Measurements from ENCODE around the gene ADNP. TPM values are rescaled to one million over a fixed set of nuclear protein-coding genes. Genes with fewer than 3 reads are reported as not detected.

The ADNP gene
- total RNA-seq, 1 donor from 2014 or later, result 79.3 TPM

- intact Hi-C loops (cut with micrococcal nuclease), result loop anchor here (10.0 kb wide), 1 partner anchor 1019 kb away; the partner anchor contains the start of gene SPATA2
Measured at GRCh38 chr20:50933589-50933988, 2.4 kb upstream of the ADNP start.

DNA sequence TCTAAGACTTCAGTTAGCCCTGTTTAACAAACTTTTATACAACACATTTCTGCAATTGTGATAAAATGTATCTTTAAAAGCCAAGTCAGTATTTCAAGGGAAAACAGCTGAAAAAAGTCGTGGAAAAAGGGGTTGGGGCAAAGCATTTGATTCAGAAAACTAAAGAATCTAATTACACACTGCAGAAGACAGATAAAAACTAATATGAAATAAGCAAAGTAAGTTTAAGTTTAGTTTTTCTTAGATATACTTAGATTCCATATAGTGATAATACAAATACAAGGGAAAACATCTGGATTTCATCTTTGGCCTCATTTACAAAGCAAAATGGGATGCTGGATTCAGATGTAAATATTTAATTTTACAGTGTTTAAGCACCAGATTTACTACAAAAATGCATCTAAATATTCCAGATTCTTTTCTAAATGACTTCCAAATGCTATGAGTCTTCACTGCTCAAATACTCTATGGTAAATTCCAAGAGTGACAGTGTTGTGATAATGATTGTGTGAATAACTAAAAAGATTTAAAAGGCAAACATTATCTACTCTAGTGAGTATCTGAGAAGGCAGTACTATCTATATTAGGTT is 1.5 kb upstream of the ADNP start:
- intact Hi-C loops (cut with micrococcal nuclease), result loop anchor here (10.0 kb wide), 1 partner anchor 1018 kb away; the partner anchor contains the start of gene SPATA2

DNA sequence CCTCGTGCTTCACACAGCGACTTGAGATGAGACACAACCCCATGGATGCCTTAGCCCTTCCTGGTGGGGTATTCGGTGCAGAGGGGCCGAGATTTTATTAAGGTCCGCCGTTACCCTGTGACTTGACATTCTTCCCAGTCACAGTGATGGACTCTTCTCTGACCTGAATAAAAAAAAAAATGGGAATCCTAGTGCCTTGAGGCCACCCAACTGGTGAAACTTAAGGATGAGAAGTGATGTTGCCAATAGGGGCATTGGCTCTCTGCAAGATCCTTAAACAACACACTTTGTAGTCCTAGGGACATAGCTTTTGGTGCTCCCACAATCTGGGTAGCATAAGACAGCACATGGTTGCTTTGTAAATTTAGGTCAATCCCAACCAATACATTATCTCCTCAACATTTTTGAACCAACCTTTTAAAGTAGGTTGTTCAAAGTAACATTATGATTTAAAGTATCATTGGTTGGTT is 814 bp upstream of the ADNP start:
- intact Hi-C loops (cut with micrococcal nuclease), result loop anchor here (10.0 kb wide), 1 partner anchor 1017 kb away; the partner anchor contains the start of gene SPATA2

DNA sequence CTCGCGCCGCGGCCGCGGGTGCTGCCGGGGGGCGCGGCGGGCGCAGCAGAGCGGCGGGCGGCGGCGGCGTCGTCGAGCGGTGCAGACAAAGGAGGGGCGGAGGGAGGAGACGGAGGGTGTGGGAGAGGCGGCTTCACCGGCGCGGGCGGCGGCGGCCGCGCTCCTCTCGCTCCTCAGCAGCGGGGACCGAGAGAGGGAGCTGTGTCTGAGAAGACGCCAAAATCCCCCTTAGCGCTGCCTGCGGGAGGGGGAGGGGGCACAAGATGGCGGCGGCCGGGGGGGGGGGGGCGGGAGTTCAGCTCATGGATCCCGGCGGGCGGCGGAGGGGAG is 296 bp downstream of the ADNP start:
- intact Hi-C loops (cut with micrococcal nuclease), result loop anchor here (1.0 to 10.0 kb wide), 4 partner anchors 27 to 1016 kb away; partner anchors contain the start of genes DPM1, MOCS3, PARD6B and SPATA2

DNA sequence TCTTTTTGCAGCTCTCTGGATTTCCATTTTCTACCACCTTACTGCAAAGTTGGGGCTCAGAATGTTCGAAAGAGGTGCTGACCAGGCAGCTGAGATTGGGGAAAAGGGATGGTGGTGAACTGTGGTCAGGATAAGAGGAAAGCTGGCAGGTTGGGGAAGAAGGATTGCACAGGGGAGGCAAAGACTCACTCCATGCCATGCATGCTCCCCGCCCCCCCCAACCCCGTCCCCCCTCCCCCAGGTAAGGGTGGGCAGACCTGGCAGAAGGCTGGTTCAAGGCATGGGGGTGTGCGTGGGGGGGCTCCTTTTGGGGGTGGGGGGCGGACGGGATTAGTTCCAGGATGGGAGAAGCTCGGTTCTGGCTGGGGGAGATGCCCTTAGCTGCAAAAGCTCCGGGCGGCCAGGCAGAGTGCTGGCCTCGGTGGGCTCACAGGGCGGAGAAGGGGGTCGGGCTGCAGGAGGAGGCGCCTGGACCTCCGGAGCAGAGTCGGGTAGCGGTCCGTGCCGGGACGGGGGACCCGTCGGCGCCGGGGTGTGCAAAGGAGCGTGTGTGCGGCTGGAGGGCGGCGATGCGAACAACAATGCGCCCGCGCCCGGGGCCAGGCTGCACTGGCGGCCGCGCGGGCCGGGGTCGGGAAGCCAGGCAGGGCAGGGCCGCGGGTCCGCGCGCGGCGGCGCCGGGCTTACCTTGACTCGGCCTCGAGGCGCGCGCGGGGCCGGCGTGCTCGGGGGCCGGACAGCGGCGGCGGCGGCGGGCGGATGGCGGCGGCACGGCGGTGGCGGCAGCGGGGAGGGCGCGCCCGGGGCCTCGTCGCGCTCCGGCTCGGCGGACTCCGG is 880 bp downstream of the ADNP start:
- intact Hi-C loops (cut with micrococcal nuclease), result loop anchor here (10.0 kb wide), 1 partner anchor 1016 kb away; the partner anchor contains the start of gene SPATA2

DNA sequence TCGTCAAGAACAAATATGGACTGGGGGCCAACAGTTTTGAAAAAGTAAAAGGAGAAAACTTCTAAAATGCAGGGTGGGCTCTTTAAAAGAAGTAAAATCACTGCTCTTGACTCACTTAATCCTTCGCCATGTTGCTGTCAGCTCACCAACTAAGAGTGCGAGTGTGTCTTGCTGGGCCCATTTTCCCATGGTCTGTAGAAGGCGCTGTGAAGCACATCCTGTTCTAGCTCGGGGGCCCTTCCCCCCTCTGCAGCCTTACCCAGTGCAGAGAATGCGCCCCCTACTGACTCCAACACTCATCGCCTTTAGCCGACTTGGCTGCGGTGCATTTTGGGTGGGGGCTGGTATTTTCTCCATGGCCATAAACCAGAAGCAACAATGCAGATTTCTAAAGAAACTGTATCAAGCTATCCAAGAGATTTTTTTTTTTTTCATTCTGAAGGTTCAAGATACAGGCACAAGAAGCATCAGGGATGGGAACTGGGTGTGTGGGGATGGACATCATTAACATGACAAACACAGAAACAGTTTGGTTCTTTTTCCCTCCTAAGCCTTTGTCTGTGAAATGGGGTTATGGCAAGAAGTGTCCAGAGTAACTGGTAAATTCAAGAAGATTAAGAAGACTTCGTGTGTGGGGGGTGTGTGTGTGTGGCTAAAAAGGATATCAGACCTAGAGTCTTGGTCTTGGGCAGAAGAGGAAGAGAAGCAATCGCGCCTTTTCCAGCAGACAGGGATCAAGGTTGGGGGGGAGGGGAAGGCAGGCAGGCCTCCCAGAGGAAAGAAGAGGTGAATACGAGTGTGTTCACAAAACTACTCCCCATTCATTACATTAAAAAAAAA is 1.7 kb downstream of the ADNP start:
- intact Hi-C loops (cut with micrococcal nuclease), result loop anchor here (1.0 to 10.0 kb wide), 7 partner anchors 35 to 1015 kb away; partner anchors contain the start of genes PTPN1 and SPATA2

- intact Hi-C loops (cut with micrococcal nuclease), result loop anchor here (2.0 kb wide), 3 partner anchors 34 to 476 kb away; partner anchors contain the start of gene PTPN1
Measured at GRCh38 chr20:50928469-50928868, 2.8 kb downstream of the ADNP start.

DNA sequence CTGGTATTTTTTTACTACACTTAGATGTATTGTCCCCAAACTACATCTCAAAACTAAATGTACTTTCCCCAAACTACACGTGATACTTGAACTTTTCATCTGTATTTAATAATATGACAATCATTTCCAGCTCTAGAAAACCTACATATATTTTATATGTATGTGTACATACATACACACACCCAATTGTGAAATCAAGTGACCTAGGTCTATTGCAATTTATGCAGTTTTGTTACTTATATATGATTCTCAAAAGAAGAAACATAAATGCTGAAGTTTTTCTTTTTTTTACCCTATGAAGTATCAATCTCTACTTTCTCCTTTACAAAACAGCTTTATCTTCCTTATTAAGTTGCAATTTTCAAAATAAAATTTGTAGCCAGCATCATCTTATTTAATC is 4.7 kb downstream of the ADNP start:
- intact Hi-C loops (cut with micrococcal nuclease), result no loop called here

- intact Hi-C loops (cut with micrococcal nuclease), result no loop called here
Measured at GRCh38 chr20:50924261-50924920, 6.8 kb downstream of the ADNP start.

GRCh38 chr20:50921803-50922501 is 9.3 kb downstream of the ADNP start:
- intact Hi-C loops (cut with micrococcal nuclease), result no loop called here

DNA sequence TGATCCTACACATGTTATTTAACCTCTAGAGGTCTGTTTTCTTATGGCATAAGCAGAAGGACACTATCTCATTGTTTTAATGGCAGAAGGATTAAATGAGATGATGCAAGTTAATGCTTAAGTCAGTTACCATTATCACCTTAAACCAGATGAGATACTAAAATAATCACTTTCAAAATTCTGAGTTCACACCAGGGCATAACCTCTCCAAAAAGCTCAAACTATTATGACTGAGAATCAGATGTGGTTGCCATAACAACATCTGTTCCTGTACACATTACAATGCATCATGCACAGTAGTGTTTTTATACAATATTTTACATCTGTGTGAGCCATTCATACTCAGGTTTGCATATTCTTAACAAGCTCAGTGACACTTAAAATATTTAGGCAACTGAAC is 10.2 kb downstream of the ADNP start:
- intact Hi-C loops (cut with micrococcal nuclease), result no loop called here

GRCh38 chr20:50919567-50919966 is 11.7 kb downstream of the ADNP start:
- intact Hi-C loops (cut with micrococcal nuclease), result no loop called here

GRCh38 chr20:50918403-50918802 is 12.8 kb downstream of the ADNP start:
- intact Hi-C loops (cut with micrococcal nuclease), result no loop called here

DNA sequence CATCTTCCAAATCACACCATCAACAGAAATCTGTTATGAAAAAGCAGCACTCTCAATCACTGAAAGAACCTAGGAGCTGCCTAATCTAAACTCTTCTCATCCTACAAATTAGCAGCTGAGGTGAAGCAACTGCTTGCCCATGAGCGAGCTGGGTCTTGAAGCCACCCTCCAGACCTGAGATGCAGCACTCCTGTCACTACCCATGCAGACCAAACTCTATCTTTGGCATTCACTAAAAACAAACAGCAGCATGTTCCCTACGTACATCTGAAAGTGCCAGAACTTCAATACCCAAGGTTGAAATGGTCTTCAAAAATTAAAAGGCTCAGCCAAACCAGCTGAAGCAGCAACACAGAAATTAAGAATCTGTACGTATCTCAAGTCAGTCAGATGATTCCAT is 14.3 kb downstream of the ADNP start:
- intact Hi-C loops (cut with micrococcal nuclease), result no loop called here

DNA sequence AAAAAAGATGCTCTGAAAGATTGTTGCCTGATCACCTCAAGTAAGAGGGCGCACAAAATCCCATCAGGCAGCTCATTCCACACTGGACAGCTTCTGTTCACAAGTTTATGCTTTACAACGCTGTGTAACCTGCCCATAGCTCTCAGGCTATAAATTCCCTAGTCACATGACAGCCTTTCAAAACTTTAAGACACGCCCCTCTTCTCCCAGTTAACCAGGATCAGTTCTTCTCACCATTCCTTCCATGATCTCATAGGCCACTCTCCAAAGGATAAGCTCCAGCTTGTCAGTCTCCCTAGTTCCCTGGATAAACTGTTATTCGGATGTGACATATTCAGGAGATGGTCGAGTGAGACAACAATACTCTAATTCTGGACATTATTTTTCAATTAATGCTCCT is 15.0 kb downstream of the ADNP start:
- intact Hi-C loops (cut with micrococcal nuclease), result no loop called here

DNA sequence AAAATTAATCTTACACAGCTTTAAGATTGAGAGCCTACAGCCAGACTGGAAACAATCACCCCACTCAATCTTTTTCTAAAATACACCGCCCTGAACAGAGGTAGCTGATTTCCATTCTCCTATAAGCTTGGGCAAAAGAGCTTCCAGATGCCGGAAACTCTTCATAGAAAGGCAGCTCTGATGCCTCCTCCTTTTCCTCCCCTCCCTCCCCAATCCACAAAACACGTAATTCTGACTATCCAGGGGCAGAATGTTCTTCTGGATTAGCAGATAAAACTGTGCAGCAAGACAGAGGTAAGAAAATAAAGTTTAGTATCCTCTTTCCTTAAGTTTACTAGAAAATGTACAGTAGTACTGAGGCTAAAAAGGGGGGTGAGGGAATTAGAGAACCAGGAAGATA is 15.8 kb downstream of the ADNP start:
- intact Hi-C loops (cut with micrococcal nuclease), result no loop called here

DNA sequence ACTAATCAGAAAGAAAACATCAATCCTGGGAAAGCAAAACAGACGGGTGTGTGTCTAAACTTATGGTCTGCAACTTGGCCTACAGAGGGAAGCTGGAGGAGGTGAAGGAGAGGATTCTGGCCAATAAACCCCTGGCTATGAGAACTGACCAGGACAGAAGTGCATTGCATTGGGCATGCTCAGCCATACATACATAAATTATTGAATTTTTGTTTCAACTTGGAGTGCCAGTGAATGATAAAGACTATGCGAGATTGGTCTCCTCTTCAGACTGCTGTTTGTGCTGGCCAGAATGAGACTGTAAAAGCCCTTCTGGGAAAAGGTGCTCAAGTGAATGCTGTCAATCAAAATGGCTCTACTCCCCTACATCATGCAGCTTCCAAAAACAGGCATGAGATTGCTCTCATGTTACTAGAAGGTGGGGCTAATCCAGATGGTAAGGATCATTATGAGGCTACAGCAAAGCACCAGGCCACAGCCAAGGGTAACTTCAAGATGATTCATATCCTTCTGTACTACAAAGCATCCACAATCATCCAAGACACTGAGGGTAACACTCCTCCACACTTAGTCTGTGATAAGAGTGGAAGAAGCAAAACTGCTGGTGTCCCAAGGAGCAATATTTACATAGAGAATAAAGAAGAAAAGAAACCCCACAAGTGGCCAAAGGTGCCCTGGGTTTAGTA is 17.4 kb downstream of the ADNP start:
- intact Hi-C loops (cut with micrococcal nuclease), result no loop called here

GRCh38 chr20:50911716-50912115 is 19.5 kb downstream of the ADNP start:
- intact Hi-C loops (cut with micrococcal nuclease), result no loop called here

DNA sequence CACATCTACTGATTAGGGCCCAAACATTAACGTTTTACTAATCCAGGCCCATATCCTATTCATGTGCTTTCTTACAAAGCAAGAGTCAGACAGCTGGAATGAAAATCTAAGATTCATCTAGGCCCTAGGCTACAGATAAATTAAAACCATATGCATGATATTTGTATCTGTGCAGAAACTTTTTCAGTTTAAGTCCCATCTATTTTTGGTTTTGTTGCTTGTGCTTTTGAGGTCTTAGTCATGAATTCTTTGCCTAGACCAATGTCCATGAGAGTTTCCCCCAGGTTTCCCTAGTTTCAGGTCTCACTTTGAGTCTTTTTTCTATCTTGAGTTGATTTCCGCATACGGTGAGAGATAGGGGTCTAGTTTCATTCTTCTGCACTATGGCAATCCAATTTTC is 20.2 kb downstream of the ADNP start:
- intact Hi-C loops (cut with micrococcal nuclease), result no loop called here

GRCh38 chr20:50909413-50909812 is 21.8 kb downstream of the ADNP start:
- intact Hi-C loops (cut with micrococcal nuclease), result no loop called here

Measured in T-helper 1 cell treated with Interleukin-12 subunit alpha and Interleukin-12 subunit beta and Interleukin-4 antibody, amounts not matched to agents 30 ng/mL and 1 ng/mL, for 36 hours (primary cell).